Measurements from ENCODE around the gene SIRPD.

The SIRPD gene

DNA sequence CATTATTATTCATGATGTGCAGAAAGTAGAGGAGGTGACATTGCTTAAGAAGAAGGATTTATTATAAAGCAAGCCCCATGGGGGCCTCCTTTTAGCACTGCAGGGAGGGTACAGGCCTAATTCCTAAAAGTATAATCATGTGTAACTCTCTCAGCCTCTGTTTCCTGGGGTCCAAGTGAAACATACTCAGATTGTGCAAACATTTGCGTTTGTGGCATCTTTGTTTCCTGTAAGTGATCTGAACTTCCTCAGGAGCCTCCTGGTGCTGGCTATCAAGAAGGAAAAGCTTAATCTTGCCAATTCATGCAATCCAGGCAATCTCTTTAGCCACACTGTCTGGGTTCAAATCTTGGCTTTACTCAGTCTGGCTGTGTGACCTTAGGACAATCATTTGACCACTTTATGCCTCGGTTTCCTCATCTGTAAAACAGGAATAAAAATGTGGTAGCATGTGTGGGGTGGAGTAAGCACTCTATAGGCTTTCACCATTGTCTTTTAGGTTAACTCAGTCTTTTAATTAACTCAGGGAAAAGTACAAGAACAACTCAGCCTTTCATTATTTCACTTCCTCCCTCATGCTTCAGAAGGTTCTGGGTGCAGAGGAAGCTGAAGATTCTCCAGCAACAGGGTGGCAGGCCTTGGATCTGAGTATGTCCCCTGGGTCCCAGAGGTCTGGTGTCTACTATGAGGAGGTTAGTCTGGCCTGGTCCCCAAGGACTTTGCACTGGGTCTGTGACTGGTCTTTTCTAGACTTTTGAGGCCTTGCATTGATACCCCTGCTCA lies 65.5 kb downstream of the SIRPD start:
- no peak for DNase-seq

GRCh38 chr20:1491281-1491840 lies 66.1 kb downstream of the SIRPD start, which contains the start of gene SIRPB2:
Gene SIRPB2 (minus strand): TSS chr20:1491420. CDS start chr20:1491359, 61 bp downstream.
- no peak for DNase-seq

- no peak for DNase-seq
Measured at GRCh38 chr20:1490643-1491195, 66.8 kb downstream of the SIRPD start.

DNA sequence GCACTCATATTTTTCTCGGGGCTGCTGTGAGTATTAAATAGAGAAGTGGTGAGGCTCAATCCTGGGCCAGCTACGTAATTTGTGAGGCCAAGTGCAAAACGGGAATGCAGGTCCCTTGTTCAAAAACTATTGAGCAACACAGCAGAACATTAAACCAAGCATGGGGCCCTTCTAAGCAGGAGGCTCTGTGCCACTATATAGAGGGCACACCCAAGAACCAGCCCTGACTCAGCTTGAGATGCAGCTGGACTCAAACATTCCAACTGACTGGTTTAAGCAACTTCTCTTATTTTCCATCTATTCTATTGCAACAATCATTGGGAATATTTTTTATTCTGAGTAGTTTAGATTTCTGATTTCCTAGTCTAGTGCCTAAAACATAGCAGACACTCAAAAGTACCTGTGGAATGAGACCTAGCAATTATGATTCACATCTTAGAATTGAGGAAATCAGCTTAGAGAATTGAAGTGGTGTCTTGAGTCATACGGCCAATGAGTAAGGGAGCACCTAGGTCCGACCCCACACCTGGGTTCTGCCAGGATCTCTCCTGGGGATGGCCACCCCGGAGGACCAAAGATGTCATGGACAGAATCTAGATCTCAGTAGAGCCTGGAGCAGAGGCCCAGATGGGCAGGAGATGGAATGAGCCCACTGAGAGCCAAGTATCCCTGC lies 67.6 kb downstream of the SIRPD start:
- DNase-seq = no peak

DNA sequence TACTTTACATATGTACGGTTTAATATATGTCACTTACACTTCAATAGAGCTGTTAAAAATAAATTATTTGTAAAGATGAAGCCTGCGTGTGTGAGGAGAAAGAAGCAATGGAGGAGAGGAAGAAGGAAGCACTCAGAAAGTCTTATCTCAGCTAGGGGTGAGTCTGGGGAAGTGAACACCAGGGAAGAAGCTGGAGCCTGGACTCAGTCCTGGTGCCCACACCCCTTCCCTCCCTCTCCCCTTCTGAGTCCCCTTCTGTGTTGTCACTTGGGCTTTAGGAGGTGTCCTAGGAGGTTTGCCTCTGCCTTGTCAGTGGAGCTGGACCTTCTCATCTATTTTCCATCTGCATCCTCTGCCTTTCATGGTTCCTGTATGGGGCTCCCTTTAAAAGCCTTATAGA lies 68.2 kb downstream of the SIRPD start:
- DNase-seq = no peak

GRCh38 chr20:1486566-1486965 lies 70.9 kb downstream of the SIRPD start:
- DNase-seq = no peak

GRCh38 chr20:1484438-1485116 lies 72.9 kb downstream of the SIRPD start:
- DNase-seq = no peak

Measured in NCI-H1105 (cell line).